H1 (cell line): ENCODE data around the gene ACOT7. TPM values are rescaled to one million over a fixed set of nuclear protein-coding genes. Genes with fewer than 3 reads are reported as not detected.

Source experiments
- CTCF ChIA-PET: fragments of 300-600 bp; sonication (Branson Sonifier 250); formaldehyde crosslinking; loops from one replicate; lab custom pipeline; 2021; ENCODE audit not compliant: partially characterized antibody; lab: Charles Lee
- POLR2A ChIA-PET: fragments of 300-600 bp; sonication (Branson Sonifier 250); formaldehyde crosslinking; loops from one replicate; lab custom pipeline; 2021; ENCODE audit warnings: inconsistent platforms; ENCODE audit not compliant: partially characterized antibody; lab: Charles Lee
- DNase-seq, 2 experiments: peaks; one replicate each; pipeline versions ENCODE4 v3.0.0 to v3.0.0-alpha.2; 2010 to 2022; ENCODE audit warnings: low spot score in 2 of 2, low read depth in 1 of 2, mixed read lengths in 1 of 2
- FAIRE-seq: peaks from 2 replicates; lab custom pipeline; 2011; peaks lifted over from hg19 to GRCh38; lab: Jason Lieb, UNC
- H2AFZ ChIP-seq: 2 replicates; pipeline ENCODE4 v1.8.1; 2012; ENCODE audit warnings: low read length, inconsistent platforms
- H2AK5ac ChIP-seq: 2 replicates; pipeline ENCODE4 v1.6.1; 2013; ENCODE audit warnings: low read depth, low read length
- H2BK120ac ChIP-seq: replicated peaks from 2 replicates; pipeline ENCODE3; 2013; ENCODE audit warnings: low read depth, low read length, inconsistent platforms
- H2BK12ac ChIP-seq: 2 replicates; pipeline ENCODE4 v1.6.1; 2013; ENCODE audit warnings: low read depth, low read length
- H2BK15ac ChIP-seq: 2 replicates; pipeline ENCODE4 v1.6.1; 2013; ENCODE audit warnings: low read length
- H2BK20ac ChIP-seq: 2 replicates; pipeline ENCODE4 v1.6.1; 2013; ENCODE audit warnings: low read length
- H2BK5ac ChIP-seq: 2 replicates; pipeline ENCODE4 v1.6.1; 2013; ENCODE audit warnings: low read depth, low read length
- H3K14ac ChIP-seq: 2 replicates; pipeline ENCODE4 v1.6.1; 2013; ENCODE audit warnings: inconsistent platforms; ENCODE audit not compliant: insufficient read length
- H3K18ac ChIP-seq: 2 replicates; pipeline ENCODE4 v1.6.1; 2013; ENCODE audit warnings: low read length; ENCODE audit errors: extremely low read depth
- H3K23ac ChIP-seq: 2 replicates; pipeline ENCODE4 v1.6.1; 2013; ENCODE audit warnings: inconsistent platforms; ENCODE audit not compliant: insufficient read length
- H3K23me2 ChIP-seq: 2 replicates; pipeline ENCODE4 v1.6.1; 2013; ENCODE audit warnings: low read depth, low read length
- H3K27ac ChIP-seq: 2 replicates; pipeline ENCODE4 v1.6.1; 2011; ENCODE audit warnings: low read depth, low read length, inconsistent platforms
- H3K27me3 ChIP-seq, 4 experiments: replicated peaks in 1 of 4; 1 replicate in 1 of 4; 2 replicates in 3 of 4; pipeline versions ENCODE4 v1.6.1 to v1.8.1; 2011 to 2013; ENCODE audit warnings: low read length in 3 of 4, mild to moderate bottlenecking in 3 of 4, inconsistent platforms in 2 of 4, mixed read lengths in 2 of 4, moderate library complexity in 1 of 4; ENCODE audit not compliant: control insufficient read depth in 3 of 4, insufficient read depth in 3 of 4; ENCODE audit errors: extremely low read depth in 1 of 4
- H3K36me3 ChIP-seq, 4 experiments: 2 replicates each; pipeline versions ENCODE4 v1.6.1 to v1.8.1; 2011 to 2013; ENCODE audit warnings: mild to moderate bottlenecking in 4 of 4, low read length in 3 of 4, moderate library complexity in 2 of 4, control low read depth in 1 of 4, inconsistent platforms in 1 of 4; ENCODE audit not compliant: insufficient read depth in 4 of 4, control insufficient read depth in 2 of 4
- H3K4ac ChIP-seq: replicated peaks from 2 replicates; pipeline ENCODE3; 2013; ENCODE audit warnings: low read length, low read depth, mixed read lengths, inconsistent platforms; ENCODE audit not compliant: insufficient read length
- H3K4me1 ChIP-seq, 4 experiments: replicated peaks in 1 of 4; 1 replicate in 1 of 4; 2 replicates in 3 of 4; pipeline versions ENCODE4 v1.6.1 to v1.8.1; 2011 to 2013; ENCODE audit warnings: low read length in 3 of 4, inconsistent platforms in 2 of 4, mixed read lengths in 1 of 4; ENCODE audit not compliant: insufficient read depth in 4 of 4, control insufficient read depth in 3 of 4
- H3K4me2 ChIP-seq, 2 experiments: 2 replicates each; pipeline versions ENCODE4 v1.6.1 to v1.8.1; 2011 to 2013; ENCODE audit warnings: low read depth in 2 of 2, low read length in 2 of 2, control low read depth in 1 of 2, inconsistent platforms in 1 of 2, mild to moderate bottlenecking in 1 of 2; ENCODE audit not compliant: insufficient read depth in 1 of 2
- H3K4me3 ChIP-seq, 4 experiments: fragments of 200-600, 300-600 bp in 1 of 4; sonication (generic), shearing (Covaris generic), sonication (Bioruptor Twin) in 1 of 4; 2 replicates each; pipeline versions ENCODE4 v1.5.1 to v1.8.1; 2011 to 2016; ENCODE audit warnings: low read length in 4 of 4, low read depth in 3 of 4, control low read depth in 2 of 4, inconsistent platforms in 2 of 4, mild to moderate bottlenecking in 2 of 4, mixed read lengths in 1 of 4, moderate library complexity in 1 of 4; ENCODE audit not compliant: insufficient read depth in 2 of 4; ENCODE audit errors: extremely low read depth in 1 of 4
- H3K56ac ChIP-seq: replicated peaks from 2 replicates; pipeline ENCODE3; 2013; ENCODE audit warnings: low read depth, mild to moderate bottlenecking, mixed read lengths, low read length, inconsistent platforms; ENCODE audit not compliant: insufficient read length
- H3K79me1 ChIP-seq: 2 replicates; pipeline ENCODE4 v1.6.1; 2013; ENCODE audit warnings: low read depth, low read length, control low read depth
- H3K79me2 ChIP-seq, 2 experiments: 2 replicates each; pipeline versions ENCODE4 v1.6.1 to v1.8.1; 2012 to 2013; ENCODE audit warnings: low read length in 2 of 2, mild to moderate bottlenecking in 2 of 2, inconsistent platforms in 1 of 2; ENCODE audit not compliant: insufficient read depth in 2 of 2, control insufficient read depth in 1 of 2
- H3K9ac ChIP-seq, 4 experiments: replicated peaks in 1 of 4; 1 replicate in 1 of 4; 2 replicates in 3 of 4; pipeline versions ENCODE4 v1.6.1 to v1.8.1; 2011 to 2013; ENCODE audit warnings: low read depth in 3 of 4, low read length in 3 of 4, control low read depth in 2 of 4, mild to moderate bottlenecking in 2 of 4, moderate library complexity in 2 of 4, inconsistent platforms in 1 of 4; ENCODE audit errors: extremely low read depth in 1 of 4
- H3K9me3 ChIP-seq, 2 experiments: 2 replicates each; pipeline versions ENCODE4 v1.6.1 to v1.8.1; 2012 to 2013; ENCODE audit warnings: mild to moderate bottlenecking in 2 of 2, moderate library complexity in 2 of 2, control low read depth in 1 of 2, inconsistent platforms in 1 of 2, low read depth in 1 of 2, low read length in 1 of 2, mixed read lengths in 1 of 2; ENCODE audit not compliant: insufficient read depth in 2 of 2
- H4K20me1 ChIP-seq, 2 experiments: replicated peaks in 1 of 2; 2 replicates each; pipeline versions ENCODE3 to v1.8.1; 2011 to 2013; ENCODE audit warnings: inconsistent platforms in 2 of 2, low read length in 2 of 2, mild to moderate bottlenecking in 1 of 2; ENCODE audit not compliant: insufficient read depth in 2 of 2, control insufficient read depth in 1 of 2
- H4K5ac ChIP-seq: 2 replicates; pipeline ENCODE4 v1.6.1; 2013; ENCODE audit warnings: low read length, low read depth, mixed read lengths, inconsistent platforms; ENCODE audit not compliant: insufficient read length
- H4K8ac ChIP-seq: 2 replicates; pipeline ENCODE4 v1.8.0; 2013; ENCODE audit warnings: mild to moderate bottlenecking, moderate library complexity, low read length, inconsistent platforms; ENCODE audit not compliant: insufficient read depth; ENCODE audit errors: extremely low read depth
- H4K91ac ChIP-seq: replicated peaks from 2 replicates; pipeline ENCODE3; 2013; ENCODE audit warnings: low read length, mixed read lengths, inconsistent platforms; ENCODE audit not compliant: insufficient read length
- BRCA1 ChIP-seq: IDR thresholded peaks from 2 replicates; pipeline ENCODE4 v1.6.1; 2012; ENCODE audit warnings: low read depth, low read length, improper control_type of control experiment
- CEBPB ChIP-seq: IDR thresholded peaks from 2 replicates; pipeline ENCODE4 v1.6.1; 2012; ENCODE audit warnings: low read depth, low read length
- CREB1 ChIP-seq: IDR thresholded peaks from 2 replicates; pipeline ENCODE4 v1.6.1; 2012; ENCODE audit warnings: inconsistent platforms
- FOSL1 ChIP-seq: IDR thresholded peaks from 2 replicates; pipeline ENCODE4 v1.6.1; 2011; ENCODE audit warnings: mild to moderate bottlenecking, low read depth, low read length, moderate library complexity; ENCODE audit not compliant: insufficient read depth
- KDM4A ChIP-seq: IDR thresholded peaks from one replicate; pipeline ENCODE4 v1.7.1; 2012; ENCODE audit warnings: low read depth, mild to moderate bottlenecking, moderate library complexity, low read length, inconsistent platforms; ENCODE audit not compliant: severe bottlenecking
- PHF8 ChIP-seq: fragments of 200-600 bp; sonication (generic); conservative IDR thresholded peaks from 2 replicates; pipeline ENCODE4 v1.7.1; 2012; ENCODE audit warnings: low read depth, mild to moderate bottlenecking, inconsistent platforms, low read length, moderate library complexity
- RBBP5 ChIP-seq: IDR thresholded peaks from 2 replicates; pipeline ENCODE4 v1.7.1; 2012; ENCODE audit warnings: low read depth, mild to moderate bottlenecking, inconsistent platforms, low read length, moderate library complexity, borderline replicate concordance
- SP2 ChIP-seq: IDR thresholded peaks from 2 replicates; pipeline ENCODE4 v1.6.1; 2012; ENCODE audit warnings: mild to moderate bottlenecking, low read length, inconsistent platforms
- TCF12 ChIP-seq: IDR thresholded peaks from 2 replicates; pipeline ENCODE4 v1.6.1; 2011; ENCODE audit warnings: low read depth, mild to moderate bottlenecking, low read length
- TEAD4 ChIP-seq: IDR thresholded peaks from 2 replicates; pipeline ENCODE4 v1.6.1; 2012; ENCODE audit warnings: low read depth, low read length, inconsistent platforms, mixed read lengths
- WGBS, 2 experiments: shearing (Covaris generic) in 1 of 2; methylation state at CpG; one replicate each; pipeline versions ENCODE4 v1.1.6 to v1.1.7; 2013 to 2015; ENCODE audit warnings: low lambda C conversion rate in 2 of 2, mixed read lengths in 2 of 2, inconsistent platforms in 1 of 2, low coverage in 1 of 2, missing lambda C conversion rate in 1 of 2; ENCODE audit not compliant: insufficient replicate concordance in 2 of 2, insufficient coverage in 1 of 2, insufficient read length in 1 of 2; ENCODE audit errors: extremely low coverage in 1 of 2, missing lambda C conversion rate in 1 of 2; 5-methylcytosine and 5-hydroxymethylcytosine counted together
- polyA plus RNA-seq, 7 experiments: library from polyadenylated mRNA; depleted of rRNA in 3 of 7; stranded (reverse) in 5 of 7; unstranded in 2 of 7; fragments of >200 nt in 5 of 7; fragments of 200-250 nt in 2 of 7; gene quantifications; 1 replicate in 5 of 7; 2 replicates in 1 of 7; 4 replicates in 1 of 7; pipeline versions ENCODE4 v1.2.1 to v1.2.3, GENCODE V29; 2011 to 2013; ENCODE audit warnings: missing spikeins in 2 of 7, mixed read lengths in 2 of 7
- total RNA-seq: library from RNA; stranded (reverse); fragmentation: NEBNext Ultra II Directional; extraction: Animal tissue kit (Norgen Biotek cat#: 25700); gene quantifications from 2 replicates; pipeline ENCODE4 v1.2.1, GENCODE V29; 2021
- TF ChIP-seq, protein P1 (sequence below): IDR thresholded peaks from 2 replicates; pipeline ENCODE4 v1.6.1; 2011; ENCODE audit warnings: low read depth, mild to moderate bottlenecking, low read length; ENCODE audit not compliant: insufficient read depth
- TF ChIP-seq, protein P2 (sequence below): IDR thresholded peaks from 2 replicates; pipeline ENCODE4 v1.6.1; 2011; ENCODE audit warnings: low read length, improper control_type of control experiment

ACOT7 gene
- total and polyA plus RNA-seq, 2 of the 8 experiments (the other 6 are each of a cell fraction or from before 2014, with no cell fraction given): 151 to 214 TPM

DNA sequence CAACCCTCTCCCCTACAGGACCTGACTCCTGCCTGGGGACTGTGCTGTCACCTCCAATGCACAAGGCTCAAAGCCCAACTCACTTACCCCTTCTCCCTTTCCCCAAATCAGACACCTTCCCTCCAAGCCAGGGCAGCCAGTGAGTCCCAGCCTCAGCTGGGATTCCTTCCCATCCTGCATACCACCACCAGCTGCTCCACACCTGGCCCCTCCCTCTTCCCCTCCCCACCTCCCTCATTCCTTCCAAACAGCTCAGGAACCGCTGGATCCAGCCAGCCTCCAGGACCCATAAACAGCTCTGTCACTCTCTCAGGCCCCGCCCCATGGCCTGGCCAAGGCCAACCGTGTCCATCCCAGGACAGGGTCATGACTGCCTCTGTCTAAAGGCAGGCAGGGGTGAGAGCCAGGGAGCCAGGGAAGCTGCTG is 41.4 kb downstream of the ACOT7 start:
- Histone ChIP-seq H2AFZ (no peak overlapping the region), H3K4ac (no peak overlapping the region), H3K79me1 (peaks cover 6% of the 10 kb centered on the region; the same call in 1 of the 2 replicates), H3K9me3 (no peaks in the 10 kb centered on the region), H3K18ac (no peak overlapping the region; the same call in 1 of the 2 replicates), H2BK12ac (peak overlapping the region; percentile 42; the same call in 1 of the 2 replicates), H3K27ac (no peak overlapping the region), H3K36me3 (no peaks in the 10 kb centered on the region), H2AK5ac (no peak overlapping the region), H3K4me3 (no peak overlapping the region), H2BK15ac (no peak overlapping the region; the same call in 1 of the 2 replicates), H3K27me3 (no peaks in the 10 kb centered on the region), H2BK120ac (no peak overlapping the region), H3K23me2 (no peaks in the 10 kb centered on the region), H3K14ac (no peak overlapping the region), H4K8ac (peak overlapping the region; percentile 84; the same call in 1 of the 2 replicates), H4K5ac (no peak overlapping the region), H2BK20ac (no peak overlapping the region; the same call in 1 of the 2 replicates), H3K4me1 (peaks cover 0 to 8% (median 2%) of the 10 kb centered on the region in 4 experiments; a peak in 5 of 7 replicates), H3K4me2 (0 out of 4 replicates have a peak overlapping the region, but pooled peaks of 1 of the 2 experiments have one; percentile 9), H3K79me2 (peaks cover 0 to 33% of the 10 kb centered on the region in 2 experiments; a peak in 2 of 4 replicates), H3K56ac (no peak overlapping the region), H4K91ac (no peak overlapping the region), H4K20me1 (peaks cover 15 to 30% of the 10 kb centered on the region in 2 experiments), H2BK5ac (peak overlapping the region; percentile 22), H3K9ac (no peak overlapping the region), H3K23ac (no peak overlapping the region)
- ChIA-PET CTCF (interaction anchor here (0.7 to 34.3 kb wide), 4 partner anchors 9 to 104 kb away, joined by 3 to 1769 read pairs (median 14); partner anchors contain the start of genes ACOT7 and HES2), POLR2A (interaction anchor here (0.6 to 1.8 kb wide), 3 partner anchors 11 to 114 kb away, joined by 3 to 6 read pairs (median 3); partner anchors contain the start of gene HES2)
- DNase-seq (peak; percentile 49 to 78), FAIRE-seq (peak; percentile 92)
- 32% methylated on average over 3 of the region's 3 CpGs; no CpG with 5 or more reads in 1 of the 2 experiments for WGBS, 2 experiments
- TF ChIP-seq, protein P1, sequence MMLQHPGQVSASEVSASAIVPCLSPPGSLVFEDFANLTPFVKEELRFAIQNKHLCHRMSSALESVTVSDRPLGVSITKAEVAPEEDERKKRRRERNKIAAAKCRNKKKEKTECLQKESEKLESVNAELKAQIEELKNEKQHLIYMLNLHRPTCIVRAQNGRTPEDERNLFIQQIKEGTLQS: no peak
- TF ChIP-seq SP2: no peak
- TF ChIP-seq BRCA1: no peak
- no peak for TF ChIP-seq CEBPB
- TF ChIP-seq PHF8: no peak
- TF ChIP-seq, protein P2, sequence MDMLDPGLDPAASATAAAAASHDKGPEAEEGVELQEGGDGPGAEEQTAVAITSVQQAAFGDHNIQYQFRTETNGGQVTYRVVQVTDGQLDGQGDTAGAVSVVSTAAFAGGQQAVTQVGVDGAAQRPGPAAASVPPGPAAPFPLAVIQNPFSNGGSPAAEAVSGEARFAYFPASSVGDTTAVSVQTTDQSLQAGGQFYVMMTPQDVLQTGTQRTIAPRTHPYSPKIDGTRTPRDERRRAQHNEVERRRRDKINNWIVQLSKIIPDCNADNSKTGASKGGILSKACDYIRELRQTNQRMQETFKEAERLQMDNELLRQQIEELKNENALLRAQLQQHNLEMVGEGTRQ: no peak
- TF ChIP-seq CREB1: no peak
- no peak for TF ChIP-seq FOSL1
- no peak for TF ChIP-seq RBBP5
- peak; percentile 76; the same call in 1 of the 2 replicates for TF ChIP-seq TCF12
- TF ChIP-seq KDM4A: no peak
- peak; percentile 91 for TF ChIP-seq TEAD4
